Activated CD8-positive, alpha-beta memory T cell treated with anti-CD3 and anti-CD28 coated beads, Interleukin-2, amount 50 U/mL, for 1 hour (primary cell): ENCODE data around the gene ANGPTL5.
"Not testable (repeated sequence)": the region's sequence is repeated elsewhere in the genome, so short reads cannot be mapped to it uniquely, and the experiment has no call there.

Source experiments
- DNase-seq: peaks from one replicate; pipeline ENCODE4 v3.0.0-alpha.2; 2020; ENCODE audit errors: extremely low read depth

Gene ANGPTL5

GRCh38 chr11:101889767-101890166, 26.6 kb downstream of the ANGPTL5 start:
- no peak for DNase-seq

DNA sequence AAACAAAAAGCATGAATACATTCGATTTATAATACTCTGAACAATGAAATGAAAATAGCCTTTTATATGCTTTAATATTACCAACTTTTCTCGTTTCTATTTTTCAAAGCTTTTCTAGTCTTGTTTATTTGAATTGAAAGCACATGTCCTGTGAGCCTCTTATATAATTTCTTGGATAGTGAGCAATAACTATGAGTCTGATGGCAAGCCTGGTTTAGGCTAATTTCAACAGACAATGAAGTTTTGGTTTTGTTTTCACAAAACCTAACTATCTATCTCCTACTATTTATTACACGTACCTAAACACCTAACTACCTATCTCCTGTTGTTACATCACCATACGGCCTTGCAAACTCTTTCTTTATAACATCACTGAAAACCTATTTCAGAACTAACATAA, 30.7 kb downstream of the ANGPTL5 start:
- DNase-seq, result no peak

GRCh38 chr11:101881586-101881985, 34.7 kb downstream of the ANGPTL5 start:
- DNase-seq, result no peak

DNA sequence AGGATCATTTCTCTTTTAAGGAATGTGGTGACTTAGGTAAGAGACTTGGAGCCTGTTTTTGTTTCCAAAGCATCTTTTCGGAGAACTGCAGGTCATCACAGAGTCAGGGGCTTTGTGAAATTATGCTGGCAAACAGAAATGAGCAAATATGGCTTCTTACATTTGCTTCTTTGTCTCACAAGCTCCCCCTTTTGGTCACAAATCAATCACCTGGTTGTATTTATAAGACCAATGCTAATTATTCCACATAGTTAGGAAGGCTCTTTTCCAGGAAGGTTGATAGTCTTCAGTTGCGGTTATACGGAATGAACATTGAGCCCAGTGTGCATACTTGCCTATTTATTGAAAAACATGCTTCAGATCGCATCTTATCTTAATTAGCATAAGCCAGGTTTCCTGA, 36.1 kb downstream of the ANGPTL5 start:
- DNase-seq, result no peak

- no peak for DNase-seq
Measured at GRCh38 chr11:101872171-101872882, 44.0 kb downstream of the ANGPTL5 start.

- no peak for DNase-seq
Measured at GRCh38 chr11:101870510-101870909, 45.8 kb downstream of the ANGPTL5 start.

- no peak for DNase-seq
Measured at GRCh38 chr11:101867951-101868350, 48.4 kb downstream of the ANGPTL5 start.

DNA sequence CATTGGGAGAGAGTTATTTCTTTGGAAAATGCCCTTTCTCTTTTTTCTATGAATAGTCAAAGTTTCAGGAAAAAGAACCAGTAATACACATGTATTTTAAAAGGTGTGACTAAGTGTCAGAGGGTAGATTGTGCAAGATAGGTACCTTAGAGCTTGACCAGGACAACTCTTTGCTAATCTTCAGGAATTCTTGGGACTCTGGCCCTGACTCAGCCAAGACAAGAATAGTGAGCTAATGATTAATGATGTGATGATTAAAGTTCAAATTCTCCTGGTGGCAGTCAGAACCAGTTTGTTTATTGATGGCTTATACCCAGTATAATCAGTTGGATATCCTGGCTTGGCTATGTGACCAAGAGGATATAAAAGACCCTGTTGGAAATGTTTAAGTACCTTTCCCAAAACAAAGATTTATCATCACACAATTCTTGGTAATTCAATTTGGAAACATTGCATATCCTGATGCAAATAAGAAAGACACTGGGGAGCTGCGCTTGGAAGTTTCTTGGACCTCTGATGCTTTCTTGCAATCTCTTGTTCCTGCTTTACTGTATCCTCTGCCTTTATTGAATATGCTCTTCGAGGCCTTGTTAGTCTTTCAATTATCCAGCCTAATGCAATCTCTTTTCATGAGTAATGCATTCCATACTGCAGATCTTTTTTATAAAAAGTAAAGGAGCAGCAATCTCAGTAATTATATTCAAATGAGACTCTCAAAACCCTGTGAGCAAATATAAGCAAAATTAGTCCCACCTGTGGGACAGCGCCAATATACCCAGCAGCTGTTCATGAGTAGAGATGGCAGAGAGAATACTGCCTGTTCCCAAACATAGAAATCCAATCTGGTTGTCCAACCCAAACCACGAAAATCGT, 49.5 kb downstream of the ANGPTL5 start:
- DNase-seq, result no peak

DNA sequence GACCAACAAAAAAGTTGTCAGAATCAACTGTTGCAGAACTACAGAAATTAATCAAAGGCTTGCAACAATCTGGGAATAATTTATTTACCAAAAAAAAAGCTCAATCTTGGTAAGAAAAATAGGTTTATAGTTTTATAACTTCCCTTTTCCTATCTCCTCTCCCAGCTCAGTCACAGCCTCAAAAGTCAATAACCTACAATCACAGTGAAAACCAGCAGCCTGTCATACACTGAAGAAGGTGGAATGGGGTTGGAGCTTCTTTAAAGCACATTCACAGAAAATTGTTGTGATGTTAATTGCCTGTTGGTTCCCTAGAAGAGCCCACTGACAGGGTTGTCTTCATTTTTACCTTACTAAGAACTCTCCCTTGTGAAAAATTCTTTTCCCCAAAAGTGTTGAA, 52.2 kb downstream of the ANGPTL5 start:
- no peak for DNase-seq

GRCh38 chr11:101863361-101863760, 53.0 kb downstream of the ANGPTL5 start:
- DNase-seq, result no peak

DNA sequence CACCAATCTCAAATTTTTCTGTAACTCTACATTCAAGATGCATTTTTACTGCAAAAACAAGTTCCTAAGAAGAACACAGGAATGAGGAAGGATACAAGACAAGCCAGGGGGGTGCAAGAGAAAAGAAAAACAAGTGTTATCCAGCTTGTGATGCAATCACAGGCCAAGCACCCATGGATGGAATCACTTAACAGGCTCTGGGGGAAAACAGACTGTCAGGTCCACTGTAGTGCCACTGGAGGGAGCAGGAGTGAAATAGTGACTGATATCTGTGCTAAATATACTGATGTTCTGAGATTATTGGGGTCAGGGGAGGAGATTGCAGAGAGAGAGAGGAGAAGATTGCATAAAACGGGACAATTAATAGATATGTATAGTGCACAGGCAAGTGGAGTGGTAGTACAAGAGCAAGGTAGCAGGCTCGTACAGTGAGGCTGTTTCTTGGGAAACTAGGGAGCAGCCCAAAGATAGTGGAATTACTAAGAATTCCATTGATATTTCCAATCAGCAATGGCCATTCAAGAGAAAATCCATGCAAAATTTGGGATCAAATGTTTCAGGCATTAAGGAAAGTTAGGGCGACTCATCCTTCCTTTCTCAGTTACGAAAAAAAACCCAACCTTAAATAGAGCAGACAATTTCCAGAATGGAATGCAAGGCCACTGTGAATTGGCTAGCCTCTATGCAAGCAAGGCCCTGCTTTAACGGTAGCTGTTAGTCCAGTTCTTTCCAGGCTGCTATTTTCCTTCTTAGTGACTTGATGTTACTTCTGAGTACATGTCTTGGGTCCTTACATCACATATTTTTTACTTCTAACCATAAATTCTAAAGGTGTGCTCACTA, 53.7 kb downstream of the ANGPTL5 start:
- DNase-seq, result no peak

- DNase-seq, result no peak
Measured at GRCh38 chr11:101860696-101861427, 55.5 kb downstream of the ANGPTL5 start.

- not testable (repeated sequence) for DNase-seq
Measured at GRCh38 chr11:101852260-101852659, 64.1 kb downstream of the ANGPTL5 start.

DNA sequence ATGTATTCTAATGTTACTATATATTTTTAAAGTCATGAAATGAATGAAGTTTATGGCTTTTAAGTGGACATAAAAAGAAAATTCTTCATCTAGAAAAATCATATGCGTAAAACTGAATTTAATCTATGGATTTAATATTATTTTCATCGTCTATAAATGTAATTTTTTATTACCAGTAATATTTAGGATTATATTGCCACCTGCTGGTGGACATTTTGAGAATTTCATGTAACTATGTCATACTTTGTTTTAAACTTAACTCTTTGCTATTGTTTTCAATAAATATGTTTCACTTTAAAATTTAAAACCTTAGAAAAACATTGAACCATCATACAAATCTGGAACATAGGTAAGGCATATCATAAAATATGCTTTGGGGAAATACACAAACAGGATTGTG, 68.1 kb downstream of the ANGPTL5 start:
- no peak for DNase-seq

GRCh38 chr11:101844608-101845007, 71.7 kb downstream of the ANGPTL5 start:
- DNase-seq, result no peak

- DNase-seq, result no peak
Measured at GRCh38 chr11:101840704-101841103, 75.6 kb downstream of the ANGPTL5 start.
